Tibial nerve (tissue), 4 donors: ENCODE measurements around the gene SP140. TPM values are rescaled to one million over a fixed set of nuclear protein-coding genes. Genes with fewer than 3 reads are reported as not detected.
A peak's percentile ranks its signal among the peaks of the same experiment; 100 is the strongest.
"Not testable (repeated sequence)": the region's sequence is repeated elsewhere in the genome, so short reads cannot be mapped to it uniquely, and the experiment has no call there.

ENCODE experiments used
- DNase-seq, 2 donors: peaks; one replicate each; pipeline ENCODE4 v3.0.0-alpha.2; 2019; ENCODE audit warnings: low spot score in 2 of 2
- H3K27ac ChIP-seq, 4 donors: fragments of 200-600 bp; sonication (generic) in 3 of 4; one replicate each; pipeline ENCODE4 v1.5.1; 2017 to 2019; ENCODE audit warnings: mild to moderate bottlenecking in 1 of 4
- H3K27me3 ChIP-seq, 2 donors: fragments of 200-600 bp; sonication (generic) in 1 of 2; one replicate each; pipeline versions ENCODE4 v1.5.1 to v1.6.0; 2017 to 2019
- H3K36me3 ChIP-seq, 3 donors: fragments of 200-600 bp; sonication (generic); one replicate each; pipeline ENCODE4 v1.5.1; 2018 to 2019
- H3K4me1 ChIP-seq, 4 donors: fragments of 200-600 bp; sonication (generic) in 3 of 4; one replicate each; pipeline ENCODE4 v1.5.1; 2017 to 2019
- H3K4me3 ChIP-seq, 4 donors: fragments of 200-600 bp; sonication (generic) in 3 of 4; one replicate each; pipeline ENCODE4 v1.5.1; 2017 to 2019; ENCODE audit warnings: mild to moderate bottlenecking in 1 of 4, moderate library complexity in 1 of 4
- H3K9me3 ChIP-seq, 4 donors: fragments of 200-600 bp; sonication (generic) in 3 of 4; one replicate each; pipeline ENCODE4 v1.5.1; 2017 to 2019
- CTCF ChIP-seq, 5 experiments: fragments of 200-600 bp in 3 of 5; fragments of 450-650 bp in 2 of 5; sonication (generic) in 3 of 5; IDR thresholded peaks; one replicate each; pipeline ENCODE4 v1.5.1; 2016 to 2019; ENCODE audit warnings: antibody characterized with exemption in 5 of 5, mild to moderate bottlenecking in 3 of 5, moderate library complexity in 2 of 5
- EP300 ChIP-seq, 2 donors: sonication (generic); formaldehyde crosslinking; IDR thresholded peaks; one replicate each; pipeline ENCODE4 v1.6.1; 2017; ENCODE audit warnings: antibody characterized with exemption in 2 of 2, mild to moderate bottlenecking in 1 of 2
- POLR2A ChIP-seq, 2 donors: fragments of 450-650 bp; IDR thresholded peaks; one replicate each; pipeline ENCODE4 v1.6.1; 2017; ENCODE audit warnings: antibody characterized with exemption in 2 of 2, mild to moderate bottlenecking in 2 of 2, moderate library complexity in 2 of 2
- WGBS, 2 donors: methylation state at CpG; one replicate each; pipeline ENCODE4 v1.1.5; 2018; 5-methylcytosine and 5-hydroxymethylcytosine counted together
- total RNA-seq, 4 donors: library from RNA; depleted of rRNA; stranded (reverse); fragments of >200 nt; gene quantifications; one replicate each; pipeline ENCODE4 v1.1.0, GENCODE V29; 2016

Gene SP140
- total RNA-seq, 4 donors from 2014 or later = 0.63 to 4.5 (median 1.4) TPM

- peaks cover 0 to 22% (median 19%) of the 10 kb centered on the region in 4 donors for H3K4me1 ChIP-seq
- WGBS, 2 donors = 0% methylated on average over 19 of the region's 19 CpGs
- H3K36me3 ChIP-seq = peaks cover 0 to 28% (median 4%) of the 10 kb centered on the region in 3 donors
- TF ChIP-seq EP300 (IDR thresholded peaks at IDR 0.05) (peak in 1 of 2 donors; percentile 79), CTCF (IDR thresholded peaks at IDR 0.05) (no peak), POLR2A (IDR thresholded peaks at IDR 0.05) (peak; percentile 38 to 47)
- peak within 1 kb of the TSS; percentile 73 to 88 (median 84) for H3K27ac ChIP-seq
- no peaks in the 10 kb centered on the region for H3K27me3 ChIP-seq
- H3K4me3 ChIP-seq = peak within 1 kb of the TSS; percentile 45 to 84 (median 57)
- no peaks in the 10 kb centered on the region for H3K9me3 ChIP-seq
- DNase-seq = peak; percentile 41 to 68
Measured at GRCh38 chr2:230219419-230220331, 5.9 kb upstream of the SP140 start, which contains the start of gene SP110. Gene SP110 (minus strand): TSS chr2:230219984. CDS start chr2:230216927, 3,057 bp downstream.

GRCh38 chr2:230220347-230220969, 5.1 kb upstream of the SP140 start:
- H3K4me1 ChIP-seq = peaks cover 0 to 22% (median 19%) of the 10 kb centered on the region in 4 donors
- H3K27ac ChIP-seq = peak overlapping the region; percentile 73 to 88 (median 84)
- DNase-seq = no peak
- no peak for TF ChIP-seq EP300 (IDR thresholded peaks at IDR 0.05)
- no peak for TF ChIP-seq POLR2A (IDR thresholded peaks at IDR 0.05)
- TF ChIP-seq CTCF (IDR thresholded peaks at IDR 0.05) = no peak
- 93 to 100% methylated on average over 1 of the region's 1 CpG for WGBS, 2 donors
- H3K4me3 ChIP-seq = peak overlapping the region; percentile 45 to 84 (median 57)
- H3K9me3 ChIP-seq = no peaks in the 10 kb centered on the region
- no peaks in the 10 kb centered on the region for H3K27me3 ChIP-seq
- H3K36me3 ChIP-seq = peaks cover 0 to 20% (median 4%) of the 10 kb centered on the region in 3 donors

GRCh38 chr2:230221493-230221892, 4.0 kb upstream of the SP140 start:
- Histone ChIP-seq H3K27ac (no peak overlapping the region), H3K4me1 (peaks cover 0 to 22% (median 19%) of the 10 kb centered on the region in 4 donors), H3K4me3 (no peak overlapping the region), H3K9me3 (no peaks in the 10 kb centered on the region), H3K27me3 (no peaks in the 10 kb centered on the region), H3K36me3 (peaks cover 0 to 9% (median 0%) of the 10 kb centered on the region in 3 donors)
- TF ChIP-seq EP300 (IDR thresholded peaks at IDR 0.05) = no peak
- no peak for TF ChIP-seq CTCF (IDR thresholded peaks at IDR 0.05)
- no peak for TF ChIP-seq POLR2A (IDR thresholded peaks at IDR 0.05)
- WGBS, 2 donors = 98 to 99% methylated on average over 4 of the region's 4 CpGs
- no peak for DNase-seq

GRCh38 chr2:230222829-230223228, 2.7 kb upstream of the SP140 start:
- not testable (repeated sequence) for H3K27ac ChIP-seq, H3K9me3 ChIP-seq, H3K27me3 ChIP-seq, H3K36me3 ChIP-seq, DNase-seq, H3K4me3 ChIP-seq
- WGBS, 2 donors = 91 to 96% methylated on average over 4 of the region's 4 CpGs
- H3K4me1 ChIP-seq = peaks cover 0 to 20% (median 18%) of the 10 kb centered on the region in 4 donors

GRCh38 chr2:230224458-230224857, 1.1 kb upstream of the SP140 start:
- H3K27ac ChIP-seq = peak overlapping the region in 1 of 4 donors; percentile 78
- H3K4me1 ChIP-seq = peaks cover 0 to 7% (median 7%) of the 10 kb centered on the region in 4 donors
- no peak for TF ChIP-seq CTCF (IDR thresholded peaks at IDR 0.05)
- TF ChIP-seq POLR2A (IDR thresholded peaks at IDR 0.05) = no peak
- no peak for TF ChIP-seq EP300 (IDR thresholded peaks at IDR 0.05)
- no peaks in the 10 kb centered on the region for H3K9me3 ChIP-seq
- no peaks in the 10 kb centered on the region for H3K36me3 ChIP-seq
- DNase-seq = no peak
- no peak overlapping the region for H3K4me3 ChIP-seq
- no peaks in the 10 kb centered on the region for H3K27me3 ChIP-seq
